GM19455 (cell line): Measurements from ENCODE around the gene GPRC5B.

Experiments
- ATAC-seq: cut with Tn5 transposase; IDR thresholded peaks from one replicate; pipeline ENCODE4 v1.9.1; 2021; ENCODE audit not compliant: unreplicated experiment

GPRC5B gene

GRCh38 chr16:19822533-19822932, 62.1 kb downstream of the GPRC5B start:
- no peak for ATAC-seq

GRCh38 chr16:19817875-19818274, 66.8 kb downstream of the GPRC5B start:
- ATAC-seq: no peak

GRCh38 chr16:19817122-19817521, 67.5 kb downstream of the GPRC5B start:
- ATAC-seq: no peak

GRCh38 chr16:19815418-19815817, 69.2 kb downstream of the GPRC5B start:
- no peak for ATAC-seq

- ATAC-seq: no peak
Observed at GRCh38 chr16:19812986-19813385, 71.7 kb downstream of the GPRC5B start.

- ATAC-seq: no peak
Observed at GRCh38 chr16:19810817-19811731, 73.6 kb downstream of the GPRC5B start.

GRCh38 chr16:19809693-19810092, 75.0 kb downstream of the GPRC5B start:
- no peak for ATAC-seq

- ATAC-seq: no peak
Observed at GRCh38 chr16:19809121-19809635, 75.5 kb downstream of the GPRC5B start.

GRCh38 chr16:19808061-19808641, 76.5 kb downstream of the GPRC5B start:
- ATAC-seq: no peak
